Neural crest cell (in vitro differentiated cells): ENCODE measurements around the gene ZCCHC3. TPM values are rescaled to one million over a fixed set of nuclear protein-coding genes. Genes with fewer than 3 reads are reported as not detected.

Source experiments
- DNase-seq: peaks from one replicate; pipeline ENCODE4 v3.0.0; 2021; ENCODE audit warnings: low read depth, mixed read lengths, low spot score
- H3K27ac Mint-ChIP-seq: one replicate; pipeline ENCODE4 v1.8.0; 2021; ENCODE audit warnings: mild to moderate bottlenecking, mixed read lengths; ENCODE audit not compliant: unreplicated experiment
- H3K27me3 Mint-ChIP-seq: 2 replicates; pipeline ENCODE4 v1.8.0; 2021; ENCODE audit warnings: low read depth, mild to moderate bottlenecking, mixed read lengths
- H3K36me3 Mint-ChIP-seq: 2 replicates; pipeline ENCODE4 v1.8.0; 2021; ENCODE audit warnings: low read depth, mild to moderate bottlenecking, mixed read lengths
- H3K4me1 Mint-ChIP-seq: 2 replicates; pipeline ENCODE4 v1.8.0; 2021; ENCODE audit warnings: mixed read lengths
- H3K4me3 Mint-ChIP-seq: one replicate; pipeline ENCODE4 v1.8.0; 2021; ENCODE audit warnings: mild to moderate bottlenecking, mixed read lengths
- H3K9me3 Mint-ChIP-seq: 2 replicates; pipeline ENCODE4 v1.8.0; 2021; ENCODE audit warnings: mixed read lengths
- total RNA-seq: library from RNA; stranded (reverse); gene quantifications from 2 replicates; pipeline ENCODE4 v1.2.1, GENCODE V29; 2021
- TF ChIP-seq, protein P1 (sequence below): fragments of 200-600 bp; sonication (generic); conservative IDR thresholded peaks from 2 replicates; pipeline ENCODE4 v1.5.0; 2021; ENCODE audit warnings: antibody characterized with exemption, mild to moderate bottlenecking

ZCCHC3 gene
- total RNA-seq, 1 donor from 2014 or later: 59.2 TPM

- peaks cover 29% of the 10 kb centered on the region for H3K4me1 Mint-ChIP-seq
- TF ChIP-seq, protein P1, sequence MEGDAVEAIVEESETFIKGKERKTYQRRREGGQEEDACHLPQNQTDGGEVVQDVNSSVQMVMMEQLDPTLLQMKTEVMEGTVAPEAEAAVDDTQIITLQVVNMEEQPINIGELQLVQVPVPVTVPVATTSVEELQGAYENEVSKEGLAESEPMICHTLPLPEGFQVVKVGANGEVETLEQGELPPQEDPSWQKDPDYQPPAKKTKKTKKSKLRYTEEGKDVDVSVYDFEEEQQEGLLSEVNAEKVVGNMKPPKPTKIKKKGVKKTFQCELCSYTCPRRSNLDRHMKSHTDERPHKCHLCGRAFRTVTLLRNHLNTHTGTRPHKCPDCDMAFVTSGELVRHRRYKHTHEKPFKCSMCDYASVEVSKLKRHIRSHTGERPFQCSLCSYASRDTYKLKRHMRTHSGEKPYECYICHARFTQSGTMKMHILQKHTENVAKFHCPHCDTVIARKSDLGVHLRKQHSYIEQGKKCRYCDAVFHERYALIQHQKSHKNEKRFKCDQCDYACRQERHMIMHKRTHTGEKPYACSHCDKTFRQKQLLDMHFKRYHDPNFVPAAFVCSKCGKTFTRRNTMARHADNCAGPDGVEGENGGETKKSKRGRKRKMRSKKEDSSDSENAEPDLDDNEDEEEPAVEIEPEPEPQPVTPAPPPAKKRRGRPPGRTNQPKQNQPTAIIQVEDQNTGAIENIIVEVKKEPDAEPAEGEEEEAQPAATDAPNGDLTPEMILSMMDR: no peak
- no peak for DNase-seq
- no peaks in the 10 kb centered on the region for H3K9me3 Mint-ChIP-seq
- no peak overlapping the region for H3K4me3 Mint-ChIP-seq
- no peaks in the 10 kb centered on the region for H3K27me3 Mint-ChIP-seq
- H3K27ac Mint-ChIP-seq: no peak overlapping the region
- no peaks in the 10 kb centered on the region for H3K36me3 Mint-ChIP-seq
These were observed 16.6 kb downstream of the ZCCHC3 start for GRCh38 chr20:313948-314347.

- Mint-ChIP-seq H3K9me3 (no peaks in the 10 kb centered on the region), H3K4me1 (peaks cover 12% of the 10 kb centered on the region), H3K27ac (no peak overlapping the region), H3K27me3 (no peaks in the 10 kb centered on the region), H3K36me3 (peaks cover 6% of the 10 kb centered on the region), H3K4me3 (no peak overlapping the region)
- TF ChIP-seq, protein P1: no peak
- DNase-seq: no peak
These were observed 19.1 kb downstream of the ZCCHC3 start for GRCh38 chr20:316316-317068.

- peak; percentile 86 for DNase-seq
- Mint-ChIP-seq H3K4me1 (peaks cover 39% of the 10 kb centered on the region), H3K36me3 (peaks cover 12% of the 10 kb centered on the region), H3K27me3 (peaks cover 3% of the 10 kb centered on the region), H3K4me3 (peak overlapping the region; percentile 100), H3K9me3 (no peaks in the 10 kb centered on the region), H3K27ac (peak overlapping the region; percentile 96)
- TF ChIP-seq, protein P1: peak; percentile 41
These were observed 27.0 kb downstream of the ZCCHC3 start for GRCh38 chr20:324177-325044.

DNA sequence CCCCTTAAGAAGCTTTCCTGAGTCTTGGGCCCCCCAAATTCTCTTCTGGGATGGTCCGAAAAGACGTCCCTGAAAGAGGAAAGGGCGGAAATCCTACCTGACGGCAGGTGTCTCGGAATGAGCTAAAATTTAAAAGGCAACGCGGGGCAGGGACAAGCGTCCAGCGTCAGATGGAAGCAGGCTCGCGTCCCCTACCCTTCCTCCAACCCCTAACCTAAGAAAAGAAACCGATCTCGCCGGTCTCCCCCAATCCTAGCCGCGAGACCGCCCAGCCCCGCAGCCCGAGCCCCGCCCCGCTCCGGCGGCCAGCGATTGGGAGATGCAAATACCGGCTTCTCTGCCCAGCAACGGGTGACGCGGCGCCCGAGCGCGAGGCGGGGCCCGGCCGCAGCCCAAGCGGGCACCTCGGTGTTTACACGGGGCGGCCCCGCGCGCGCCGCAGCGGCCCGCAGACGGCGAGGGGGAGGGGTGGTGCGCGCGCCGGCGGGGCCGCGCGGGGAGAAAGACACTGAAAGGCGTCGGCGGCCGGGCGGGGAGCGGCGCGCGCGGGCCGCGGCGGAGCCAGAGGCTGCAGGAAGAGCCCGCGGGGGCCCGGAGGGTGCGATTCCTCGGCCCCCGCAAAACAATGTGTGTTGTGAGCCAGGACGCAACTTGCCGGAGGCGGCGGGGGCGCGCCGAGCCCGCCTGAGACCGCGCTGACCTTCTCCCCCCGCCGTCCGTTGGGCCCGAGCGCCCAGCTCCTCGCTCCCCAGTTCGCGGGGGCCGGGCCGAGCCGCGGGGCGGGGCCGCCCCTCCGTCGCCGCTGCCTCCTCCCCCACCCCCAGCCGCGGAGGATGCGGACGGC, 27.9 kb downstream of the ZCCHC3 start, which contains the start of gene SOX12:
SOX12 (plus strand) TSS at position 508 of the 844 bp plus-strand sequence. CDS start 373 bp downstream, outside the sequence.
- TF ChIP-seq, protein P1: no peak
- peaks cover 12% of the 10 kb centered on the region for H3K36me3 Mint-ChIP-seq
- H3K27me3 Mint-ChIP-seq: peaks cover 3% of the 10 kb centered on the region
- no peaks in the 10 kb centered on the region for H3K9me3 Mint-ChIP-seq
- peak; percentile 97 for DNase-seq
- H3K4me1 Mint-ChIP-seq: peaks cover 47% of the 10 kb centered on the region
- H3K4me3 Mint-ChIP-seq: peak within 1 kb of the TSS; percentile 100
- H3K27ac Mint-ChIP-seq: peak within 1 kb of the TSS; percentile 96
